ENCODE results near the gene OSBPL7. TPM values are rescaled to one million over a fixed set of nuclear protein-coding genes. Genes with fewer than 3 reads are reported as not detected.
A peak's percentile ranks its signal among the peaks of the same experiment; 100 is the strongest.

The OSBPL7 gene
- total and polyA plus RNA-seq, 2 of the 8 experiments (the other 6 are each of a cell fraction or from before 2014, with no cell fraction given), result 7.2 to 8.9 TPM

DNA sequence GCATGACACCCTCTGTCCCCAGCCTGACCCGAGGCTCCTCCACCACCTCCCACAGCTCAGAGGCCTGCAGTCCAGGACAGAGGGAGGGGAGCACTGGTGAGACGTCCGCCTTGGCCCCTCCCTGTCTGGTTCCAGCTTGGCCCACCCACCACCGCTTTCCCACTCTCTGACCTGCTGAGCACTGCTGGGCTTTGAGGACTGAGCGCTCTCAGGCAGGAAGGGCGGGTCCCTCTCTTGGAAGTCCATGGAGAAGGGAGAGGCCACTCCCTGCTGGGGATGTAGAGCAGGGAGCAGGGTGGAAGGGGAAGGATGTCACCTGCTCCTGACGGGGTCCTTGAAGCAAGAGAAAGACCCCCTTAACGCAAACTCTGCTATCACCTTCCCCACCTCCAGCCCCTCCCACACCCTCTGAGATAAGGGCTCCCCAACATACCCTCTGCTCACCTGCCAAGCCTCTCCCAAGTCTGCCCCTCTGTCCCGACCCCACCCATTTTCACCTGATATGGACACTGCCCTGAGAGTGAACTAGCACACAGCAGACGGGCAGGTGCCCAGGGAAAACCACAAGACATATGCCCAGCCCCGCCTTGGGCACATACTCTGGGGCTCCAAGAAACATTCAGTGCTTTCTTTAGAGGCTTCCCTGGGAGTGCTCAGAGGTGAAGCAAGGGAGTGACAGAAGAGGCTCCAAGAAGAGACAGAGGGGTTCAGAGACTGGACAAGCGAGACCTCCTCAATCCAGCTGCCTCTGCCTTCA, 1.4 kb downstream of the OSBPL7 start:
- FAIRE-seq, result no peak
- Histone ChIP-seq H3K36me3 (ENCODE audit: control insufficient read depth in 2 of 4, insufficient read depth in 4 of 4, low read length in 3 of 4) (peaks cover 0 to 11% (median 8%) of the 10 kb centered on the region in 4 experiments; a peak in 4 of 8 replicates), H3K23me2 (ENCODE audit: low read depth, low read length) (peaks cover 8% of the 10 kb centered on the region; the same call in 1 of the 2 replicates), H3K27me3 (replicated peaks in 1 of 4; ENCODE audit: control insufficient read depth in 3 of 4, extremely low read depth in 1 of 4, insufficient read depth in 3 of 4, low read length in 3 of 4) (no peaks in the 10 kb centered on the region), H4K5ac (ENCODE audit: insufficient read length, low read depth, low read length) (no peak overlapping the region), H2BK20ac (ENCODE audit: low read length) (no peak overlapping the region), H4K8ac (ENCODE audit: extremely low read depth, insufficient read depth, low read length) (no peak overlapping the region), H2BK15ac (ENCODE audit: low read length) (no peak overlapping the region), H3K79me1 (ENCODE audit: low read depth, low read length) (no peaks in the 10 kb centered on the region; the same call in 1 of the 2 replicates), H3K4me2 (ENCODE audit: insufficient read depth in 1 of 2, low read depth in 2 of 2, low read length in 2 of 2) (peak overlapping the region in 1 of 2 experiments; percentile 72; a peak in 2 of 4 replicates), H2AK5ac (ENCODE audit: low read depth, low read length) (no peak overlapping the region), H3K9ac (replicated peaks in 1 of 4; ENCODE audit: extremely low read depth in 1 of 4, low read depth in 3 of 4, low read length in 3 of 4) (no peak overlapping the region), H4K91ac (replicated peaks; ENCODE audit: insufficient read length, low read length) (no peak overlapping the region), H3K79me2 (ENCODE audit: control insufficient read depth in 1 of 2, insufficient read depth in 2 of 2, low read length in 2 of 2) (no peaks in the 10 kb centered on the region), H4K20me1 (replicated peaks in 1 of 2; ENCODE audit: control insufficient read depth in 1 of 2, insufficient read depth in 2 of 2, low read length in 2 of 2) (peaks cover 0 to 1% of the 10 kb centered on the region in 2 experiments), H3K9me3 (ENCODE audit: insufficient read depth in 2 of 2, low read depth in 1 of 2, low read length in 1 of 2) (no peaks in the 10 kb centered on the region), H3K27ac (ENCODE audit: low read depth, low read length) (no peak overlapping the region), H2BK5ac (ENCODE audit: low read depth, low read length) (no peak overlapping the region), H3K4ac (replicated peaks; ENCODE audit: insufficient read length, low read depth, low read length) (no peak overlapping the region), H3K14ac (ENCODE audit: insufficient read length) (no peak overlapping the region), H3K56ac (replicated peaks; ENCODE audit: insufficient read length, low read depth, low read length) (no peak overlapping the region), H3K18ac (ENCODE audit: extremely low read depth, low read length) (no peak overlapping the region), H3K23ac (ENCODE audit: insufficient read length) (no peak overlapping the region), H2AFZ (ENCODE audit: low read length) (no peak overlapping the region), H2BK12ac (ENCODE audit: low read depth, low read length) (no peak overlapping the region), H2BK120ac (replicated peaks; ENCODE audit: low read depth, low read length) (no peak overlapping the region), H3K4me3 (ENCODE audit: extremely low read depth in 1 of 4, insufficient read depth in 2 of 4, low read depth in 3 of 4, low read length in 4 of 4) (no peak overlapping the region), H3K4me1 (replicated peaks in 1 of 4; ENCODE audit: control insufficient read depth in 3 of 4, insufficient read depth in 4 of 4, low read length in 3 of 4) (peaks cover 0 to 12% (median 7%) of the 10 kb centered on the region in 4 experiments; a peak in 6 of 7 replicates)
- TF ChIP-seq JUN (IDR thresholded peaks at IDR 0.05; ENCODE audit: low read depth, low read length) (no peak), GTF2F1 (IDR thresholded peaks at IDR 0.05; ENCODE audit: borderline replicate concordance, low read depth, low read length) (no peak), CBX5 (IDR thresholded peaks at IDR 0.05; ENCODE audit: low read depth, low read length) (no peak), RAD21 (IDR thresholded peaks at IDR 0.05 in 1 of 2, conservative IDR thresholded peaks at IDR 0.05 in 1 of 2; ENCODE audit: low read depth in 2 of 2, low read length in 2 of 2) (no peak)
- TF ChIP-seq, protein P1, sequence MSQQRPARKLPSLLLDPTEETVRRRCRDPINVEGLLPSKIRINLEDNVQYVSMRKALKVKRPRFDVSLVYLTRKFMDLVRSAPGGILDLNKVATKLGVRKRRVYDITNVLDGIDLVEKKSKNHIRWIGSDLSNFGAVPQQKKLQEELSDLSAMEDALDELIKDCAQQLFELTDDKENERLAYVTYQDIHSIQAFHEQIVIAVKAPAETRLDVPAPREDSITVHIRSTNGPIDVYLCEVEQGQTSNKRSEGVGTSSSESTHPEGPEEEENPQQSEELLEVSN (IDR thresholded peaks at IDR 0.05), result no peak
- no peak for DNase-seq (ENCODE audit: low read depth in 1 of 2, low spot score in 2 of 2)
- 73% methylated on average over 12 of the region's 12 CpGs; no CpG with 5 or more reads in 1 of the 2 experiments for WGBS, 2 experiments (ENCODE audit: extremely low coverage in 1 of 2, insufficient coverage in 1 of 2, insufficient read length in 1 of 2, insufficient replicate concordance in 2 of 2, low coverage in 1 of 2, low lambda C conversion rate in 2 of 2, missing lambda C conversion rate in 1 of 2)
- POLR2A ChIA-PET (ENCODE audit: partially characterized antibody), result no interaction called here
- CTCF ChIA-PET (ENCODE audit: partially characterized antibody), result interaction anchor here (1.4 to 2.5 kb wide), 3 partner anchors 9 to 127 kb away, joined by 3 to 6 read pairs (median 5); partner anchors contain the start of gene SCRN2
